GM21529 (cell line): Measurements from ENCODE around the gene GYPE.
A peak's percentile ranks its signal among the peaks of the same experiment; 100 is the strongest.
"Not testable (repeated sequence)": the region's sequence is repeated elsewhere in the genome, so short reads cannot be mapped to it uniquely, and the experiment has no call there.

Experiments
- ATAC-seq: cut with Tn5 transposase; IDR thresholded peaks from one replicate; pipeline ENCODE4 v1.9.1; 2021; ENCODE audit not compliant: unreplicated experiment

The GYPE gene

GRCh38 chr4:143905440-143905839 is at the start of gene GYPE:
Gene GYPE (minus strand): TSS chr4:143905559. CDS start chr4:143905507, 52 bp downstream.
- ATAC-seq = not testable (repeated sequence)

- ATAC-seq = not testable (repeated sequence)
Observed at GRCh38 chr4:143951458-143951972, 46.2 kb upstream of the GYPE start.

- ATAC-seq = not testable (repeated sequence)
Observed at GRCh38 chr4:143950967-143951366, 45.6 kb upstream of the GYPE start.

- ATAC-seq = not testable (repeated sequence)
Observed at GRCh38 chr4:143950185-143950584, 44.8 kb upstream of the GYPE start.

- not testable (repeated sequence) for ATAC-seq
Observed at GRCh38 chr4:143947493-143947892, 42.1 kb upstream of the GYPE start.

- not testable (repeated sequence) for ATAC-seq
Observed at GRCh38 chr4:143940708-143941107, 35.3 kb upstream of the GYPE start.

- ATAC-seq = no peak
Observed at GRCh38 chr4:143939528-143939927, 34.2 kb upstream of the GYPE start.

GRCh38 chr4:143938890-143939289 is 33.5 kb upstream of the GYPE start:
- ATAC-seq = not testable (repeated sequence)

- no peak for ATAC-seq
Observed at GRCh38 chr4:143921181-143921580, 15.8 kb upstream of the GYPE start.

- not testable (repeated sequence) for ATAC-seq
Observed at GRCh38 chr4:143916485-143916884, 11.1 kb upstream of the GYPE start.

GRCh38 chr4:143912478-143912877 is 7.1 kb upstream of the GYPE start:
- ATAC-seq = peak; percentile 20

GRCh38 chr4:143911528-143912417 is 6.4 kb upstream of the GYPE start:
- peak; percentile 69 for ATAC-seq

GRCh38 chr4:143910906-143911305 is 5.5 kb upstream of the GYPE start:
- ATAC-seq = not testable (repeated sequence)

GRCh38 chr4:143907811-143908210 is 2.5 kb upstream of the GYPE start:
- ATAC-seq = peak; percentile 46

- ATAC-seq = not testable (repeated sequence)
Observed at GRCh38 chr4:143904431-143904830, 928 bp downstream of the GYPE start.

GRCh38 chr4:143890323-143890722 is 15.0 kb downstream of the GYPE start:
- not testable (repeated sequence) for ATAC-seq

- ATAC-seq = not testable (repeated sequence)
Observed at GRCh38 chr4:143888189-143888588, 17.2 kb downstream of the GYPE start.

GRCh38 chr4:143884965-143885364 is 20.4 kb downstream of the GYPE start:
- ATAC-seq = not testable (repeated sequence)

GRCh38 chr4:143883529-143883928 is 21.8 kb downstream of the GYPE start:
- no peak for ATAC-seq

GRCh38 chr4:143882892-143883291 is 22.5 kb downstream of the GYPE start:
- ATAC-seq = no peak

GRCh38 chr4:143879561-143879960 is 25.8 kb downstream of the GYPE start:
- not testable (repeated sequence) for ATAC-seq

GRCh38 chr4:143875357-143875756 is 30.0 kb downstream of the GYPE start:
- not testable (repeated sequence) for ATAC-seq
